GM12878 (cell line): ENCODE measurements around the gene ABCA2.

Experiments
- CTCF ChIP-seq, 3 experiments: IDR thresholded peaks in 2 of 3; conservative IDR thresholded peaks in 1 of 3; 2 replicates each; pipeline ENCODE4 v1.5.1; 2011; ENCODE audit warnings: low read depth in 3 of 3, low read length in 3 of 3, mild to moderate bottlenecking in 3 of 3, control low read depth in 2 of 3, moderate library complexity in 2 of 3, inconsistent platforms in 1 of 3, mixed read lengths in 1 of 3; ENCODE audit not compliant: control insufficient read depth in 2 of 3, insufficient read depth in 1 of 3; ENCODE audit errors: extremely low read depth in 1 of 3
- POLR2A ChIP-seq: IDR thresholded peaks from 2 replicates; pipeline ENCODE4 v1.6.1; 2011; ENCODE audit warnings: low read depth, mild to moderate bottlenecking, low read length

- no peak for TF ChIP-seq POLR2A
- no peak for TF ChIP-seq CTCF (IDR thresholded peaks at IDR 0.05 in 2 of 3, conservative IDR thresholded peaks at IDR 0.05 in 1 of 3; ENCODE audit: control insufficient read depth in 2 of 3, extremely low read depth in 1 of 3, insufficient read depth in 1 of 3, low read depth in 3 of 3, low read length in 3 of 3)
Measured at GRCh38 chr9:137042751-137043727, 15.0 kb upstream of the ABCA2 start.
